Islet precursor cell (in vitro differentiated cells): ENCODE data around the gene ABL1.

Source experiments
- DNase-seq: peaks from one replicate; pipeline ENCODE4 v3.0.0-alpha.2; 2018

The ABL1 gene

GRCh38 chr9:130854092-130854491, 19.0 kb downstream of the ABL1 start:
- DNase-seq = peak; percentile 82

GRCh38 chr9:130854835-130855234, 19.8 kb downstream of the ABL1 start:
- DNase-seq = no peak

GRCh38 chr9:130856474-130856873, 21.4 kb downstream of the ABL1 start:
- DNase-seq = no peak

- peak; percentile 93 for DNase-seq
Measured at GRCh38 chr9:130857864-130858738, 23.0 kb downstream of the ABL1 start.

GRCh38 chr9:130858739-130859705, 24.0 kb downstream of the ABL1 start:
- DNase-seq = no peak

- DNase-seq = peak; percentile 92
Measured at GRCh38 chr9:130860458-130861316, 25.6 kb downstream of the ABL1 start.

- DNase-seq = no peak
Measured at GRCh38 chr9:130861372-130862180, 26.5 kb downstream of the ABL1 start.

- no peak for DNase-seq
Measured at GRCh38 chr9:130862217-130862616, 27.2 kb downstream of the ABL1 start.

GRCh38 chr9:130862747-130863146, 27.7 kb downstream of the ABL1 start:
- DNase-seq = no peak

- no peak for DNase-seq
Measured at GRCh38 chr9:130864541-130864940, 29.5 kb downstream of the ABL1 start.

- DNase-seq = no peak
Measured at GRCh38 chr9:130865921-130866320, 30.9 kb downstream of the ABL1 start.

- peak; percentile 95 for DNase-seq
Measured at GRCh38 chr9:130866474-130866965, 31.5 kb downstream of the ABL1 start.

GRCh38 chr9:130867556-130867955, 32.5 kb downstream of the ABL1 start:
- no peak for DNase-seq

- no peak for DNase-seq
Measured at GRCh38 chr9:130868230-130868629, 33.2 kb downstream of the ABL1 start.

GRCh38 chr9:130869250-130869649, 34.2 kb downstream of the ABL1 start:
- DNase-seq = no peak

GRCh38 chr9:130870491-130871381, 35.7 kb downstream of the ABL1 start:
- DNase-seq = no peak

- no peak for DNase-seq
Measured at GRCh38 chr9:130871395-130872062, 36.5 kb downstream of the ABL1 start.

GRCh38 chr9:130872093-130872492, 37.0 kb downstream of the ABL1 start:
- DNase-seq = no peak

GRCh38 chr9:130872508-130872907, 37.5 kb downstream of the ABL1 start:
- DNase-seq = no peak
